Amniotic epithelial cell (primary cell): ENCODE measurements around the gene PPP1R1C.
A peak's percentile ranks its signal among the peaks of the same experiment; 100 is the strongest.

Experiments
- DNase-seq: peaks from one replicate; pipeline ENCODE4 v3.0.0-alpha.2; 2010; ENCODE audit warnings: low read depth

Gene PPP1R1C

DNA sequence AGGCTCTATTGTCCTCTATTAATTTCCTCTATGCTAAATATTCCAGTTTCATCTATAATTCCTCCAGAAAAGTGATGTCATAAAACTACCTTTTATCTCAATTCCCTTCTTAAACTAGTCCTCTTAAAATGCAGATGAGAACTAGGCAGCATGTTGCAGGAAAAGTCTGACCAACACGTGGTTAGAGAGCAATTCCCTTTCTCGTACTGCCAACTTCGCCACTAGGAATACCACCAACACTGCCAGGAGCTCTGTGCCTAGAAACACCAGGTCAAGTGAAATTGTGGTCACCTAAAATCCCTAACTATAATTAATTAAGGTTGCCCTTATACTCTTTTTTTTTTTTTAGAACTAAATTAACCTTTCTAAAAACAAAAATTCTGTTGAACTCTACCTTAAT, 127.7 kb downstream of the PPP1R1C start:
- no peak for DNase-seq

DNA sequence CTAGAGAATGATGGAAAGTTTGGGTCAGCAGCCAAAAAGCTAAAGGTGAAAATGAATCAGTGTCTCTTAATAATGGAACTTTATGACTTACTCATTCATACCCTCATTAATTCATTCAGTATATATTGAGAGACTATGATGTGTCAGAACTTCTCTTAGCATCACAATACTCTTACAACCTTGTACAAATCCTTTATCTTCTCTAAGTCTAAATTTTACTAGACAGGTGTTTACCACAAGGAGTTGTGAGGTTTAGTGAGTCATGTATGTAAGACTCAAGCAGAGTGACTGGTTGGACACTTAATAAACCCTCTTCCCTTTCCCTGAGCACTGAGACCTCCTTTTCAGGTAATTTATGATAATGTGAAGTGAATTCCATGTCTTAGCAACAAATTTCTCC, 129.6 kb downstream of the PPP1R1C start:
- DNase-seq: no peak

GRCh38 chr2:182116774-182117173, 131.1 kb downstream of the PPP1R1C start:
- no peak for DNase-seq

DNA sequence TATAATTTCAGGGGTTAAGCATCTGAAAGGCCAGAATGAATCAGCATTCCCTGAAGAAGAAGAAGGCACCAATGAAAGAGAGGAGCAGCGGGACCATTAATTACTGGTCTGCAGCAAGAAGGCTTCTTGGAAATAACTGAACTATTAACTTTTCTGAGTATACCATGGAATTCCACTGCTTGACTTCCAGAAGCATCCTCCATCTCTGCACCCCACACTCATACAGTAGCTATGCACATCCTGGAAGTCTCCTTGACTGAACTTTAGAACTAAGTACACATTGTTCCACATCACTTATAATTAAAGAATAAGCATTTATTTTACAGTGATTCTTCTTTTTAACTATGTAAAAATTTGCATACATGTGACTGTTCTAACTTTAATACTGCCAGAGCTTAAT, 131.5 kb downstream of the PPP1R1C start:
- DNase-seq: no peak

DNA sequence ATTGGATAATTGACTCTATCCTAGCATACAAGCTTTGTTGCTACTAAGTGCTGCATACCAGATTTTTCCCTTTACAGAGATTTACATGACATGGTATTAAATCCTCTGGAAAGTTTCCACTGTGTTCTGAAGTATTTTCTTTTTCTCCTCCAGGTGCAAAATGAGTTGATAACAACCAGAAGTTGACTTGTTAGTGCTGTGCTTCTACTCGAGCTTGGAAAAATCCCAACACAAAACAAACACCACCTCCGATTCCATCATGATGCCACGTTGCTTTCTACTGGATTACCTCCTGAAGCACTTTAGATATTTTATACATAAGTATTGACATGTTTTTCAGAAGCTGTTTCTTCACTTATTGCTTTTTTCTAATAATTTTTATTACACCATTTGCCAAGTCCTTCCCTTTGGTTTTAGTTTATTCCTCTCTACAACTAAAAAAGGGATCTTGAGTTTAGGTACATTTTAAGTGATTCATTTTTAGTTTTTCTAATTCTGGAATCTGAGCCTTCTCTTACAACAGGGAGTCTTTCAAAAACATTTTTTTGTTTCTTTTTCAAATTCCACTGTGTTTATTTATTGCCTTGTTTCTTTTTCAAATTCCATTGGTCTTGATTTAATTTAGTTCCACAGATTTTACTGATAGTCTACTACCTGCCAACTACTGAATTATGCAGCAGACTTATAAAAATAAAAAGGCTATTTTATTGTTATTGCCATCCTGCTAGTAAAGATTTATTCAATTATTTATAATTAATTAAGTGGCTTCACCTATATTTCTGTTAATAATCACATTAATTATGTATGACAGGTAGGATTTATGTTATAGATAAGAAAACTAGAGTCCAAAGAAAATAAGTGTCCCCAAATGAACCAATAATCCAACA, 143.4 kb downstream of the PPP1R1C start:
- no peak for DNase-seq

GRCh38 chr2:182132605-182133004, 147.0 kb downstream of the PPP1R1C start:
- DNase-seq: no peak

GRCh38 chr2:182133195-182133891, 147.7 kb downstream of the PPP1R1C start:
- DNase-seq: peak; percentile 62

GRCh38 chr2:182134201-182134600, 148.5 kb downstream of the PPP1R1C start:
- no peak for DNase-seq

- peak; percentile 97 for DNase-seq
Observed at GRCh38 chr2:182142062-182142461, 156.4 kb downstream of the PPP1R1C start.

DNA sequence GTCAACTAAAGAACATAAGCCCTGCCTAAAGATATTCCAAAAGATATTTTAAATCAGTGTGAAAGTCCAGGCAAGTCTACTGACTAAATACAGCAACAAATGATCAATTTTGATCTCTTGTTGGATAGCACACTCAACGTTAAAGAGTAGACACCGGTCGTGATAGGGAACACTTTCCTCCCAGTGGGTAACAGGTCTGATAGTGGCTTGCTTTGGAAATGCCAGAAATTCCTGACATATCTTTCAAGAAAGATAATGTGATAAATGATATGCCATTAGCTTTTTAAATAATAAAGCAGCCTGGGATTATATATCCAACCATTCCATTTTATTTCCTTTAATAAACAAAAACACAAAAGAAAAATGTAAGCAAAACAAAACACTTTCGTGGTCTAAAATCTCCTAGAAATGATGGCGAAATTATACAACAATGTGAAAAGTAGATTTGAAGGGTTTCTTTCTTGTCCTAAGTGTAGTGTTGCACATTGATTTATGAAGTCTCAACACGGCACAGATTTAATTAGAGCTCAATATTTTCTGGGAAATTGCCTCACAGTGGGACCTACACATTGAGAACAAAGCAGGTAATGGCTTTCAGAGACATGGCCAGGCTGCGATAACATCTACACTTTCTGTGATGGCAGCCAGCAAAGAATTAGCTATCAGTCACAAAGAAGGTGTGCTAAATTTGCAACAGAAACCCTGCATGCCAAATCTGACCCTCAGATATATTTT, 158.6 kb downstream of the PPP1R1C start:
- DNase-seq: peak; percentile 23

GRCh38 chr2:182144776-182145165, 159.1 kb downstream of the PPP1R1C start:
- DNase-seq: no peak

DNA sequence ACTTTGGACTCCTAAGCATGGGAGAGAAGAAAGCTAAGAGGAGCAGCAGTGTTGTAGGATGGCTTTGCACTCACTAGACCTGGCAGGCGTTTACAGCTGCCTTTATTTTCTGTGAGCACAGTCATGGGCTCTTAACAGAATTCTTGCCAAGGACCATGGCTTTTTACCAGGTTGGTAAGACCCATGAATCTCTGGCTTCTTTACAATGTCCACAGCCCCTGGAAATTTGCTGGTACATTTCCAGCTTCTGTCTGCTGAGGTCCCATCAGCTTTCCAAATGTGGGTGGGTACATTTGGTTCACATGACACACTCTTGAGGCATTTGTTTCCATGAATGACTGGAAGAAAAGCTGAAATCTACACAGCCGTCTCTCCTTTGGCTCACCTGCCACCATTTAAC, 162.7 kb downstream of the PPP1R1C start:
- no peak for DNase-seq

- DNase-seq: no peak
Observed at GRCh38 chr2:182163878-182164277, 178.2 kb downstream of the PPP1R1C start.

- DNase-seq: no peak
Observed at GRCh38 chr2:182164686-182165085, 179.0 kb downstream of the PPP1R1C start.

DNA sequence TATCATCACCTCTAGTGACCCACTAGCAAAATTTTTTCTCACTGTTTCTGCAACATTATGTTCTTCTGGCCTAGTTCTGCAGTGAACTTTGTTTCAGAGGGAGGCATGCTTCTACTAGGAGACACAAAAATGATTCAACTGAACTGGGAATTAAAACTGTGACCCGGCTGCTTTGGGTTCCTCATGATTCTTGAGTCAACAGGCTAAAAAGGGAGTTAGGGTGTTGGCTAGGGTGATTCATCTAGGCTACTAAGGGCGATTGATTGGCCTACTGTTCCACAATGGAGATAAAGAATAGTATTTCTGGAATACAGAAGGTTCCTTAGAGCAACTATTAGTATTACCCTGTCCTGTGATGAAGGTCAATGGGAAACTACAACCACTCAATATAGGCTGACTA, 179.5 kb downstream of the PPP1R1C start:
- DNase-seq: peak; percentile 34

DNA sequence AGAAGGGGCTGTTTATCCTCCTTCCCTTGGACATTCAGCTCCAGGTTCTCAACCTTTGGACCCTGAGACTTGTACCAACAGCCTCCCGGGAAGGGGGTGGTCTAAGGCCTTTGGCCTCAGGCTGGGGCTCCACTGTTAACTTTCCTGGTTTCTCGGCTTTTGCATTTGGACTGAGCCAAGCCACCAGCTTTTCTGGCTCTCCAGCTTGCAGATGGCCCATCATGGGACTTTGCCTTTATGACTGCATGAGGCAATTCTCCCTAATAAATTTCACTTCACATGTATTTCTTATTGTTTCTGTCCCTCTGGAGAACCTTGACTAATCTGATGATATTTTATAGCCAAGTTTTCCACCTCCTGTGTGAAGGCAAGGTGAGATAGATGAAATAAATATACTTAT, 180.8 kb downstream of the PPP1R1C start:
- DNase-seq: no peak

GRCh38 chr2:182166841-182167240, 181.2 kb downstream of the PPP1R1C start:
- no peak for DNase-seq
